ENCODE results near the gene PTPRT. TPM values are rescaled to one million over a fixed set of nuclear protein-coding genes. Genes with fewer than 3 reads are reported as not detected.

The PTPRT gene
- total RNA-seq, 1 experiment from 2014 or later: not detected

- TF ChIP-seq TCF7L2 (IDR thresholded peaks at IDR 0.05; ENCODE audit: low read depth, low read length): no peak
- TF ChIP-seq POLR2AphosphoS5 (IDR thresholded peaks at IDR 0.05; ENCODE audit: low read depth, low read length): no peak
- no peak for TF ChIP-seq REST (IDR thresholded peaks at IDR 0.05; ENCODE audit: insufficient read depth in 1 of 2, low read depth in 2 of 2, low read length in 1 of 2)
- TF ChIP-seq SIN3A (IDR thresholded peaks at IDR 0.05; ENCODE audit: borderline replicate concordance, insufficient read depth, low read depth, low read length): no peak
- TF ChIP-seq CTCF (IDR thresholded peaks at IDR 0.05): no peak
- H3K4me3 ChIP-seq (ENCODE audit: low read depth in 2 of 2, low read length in 2 of 2): no peak overlapping the region
- no peaks in the 10 kb centered on the region for H3K9me3 ChIP-seq (ENCODE audit: control insufficient read depth, insufficient read depth, low read depth, low read length)
- no peaks in the 10 kb centered on the region for H3K36me3 ChIP-seq (ENCODE audit: control insufficient read depth, insufficient read depth, low read length)
- ATAC-seq: no peak
- POLR2A ChIA-PET: no interaction called here
- no peak overlapping the region for H3K27ac ChIP-seq (ENCODE audit: low read length)
- no peaks in the 10 kb centered on the region for H3K27me3 ChIP-seq (ENCODE audit: control insufficient read depth, insufficient read depth, low read length)
- intact Hi-C loops (cut with micrococcal nuclease; ENCODE audit: unreplicated experiment): no loop called here
- BruUV-seq (replicated peaks): no TSS peak
- no peaks in the 10 kb centered on the region for H3K4me1 ChIP-seq (ENCODE audit: control insufficient read depth, insufficient read depth, low read length)
- CTCF ChIA-PET: no interaction called here
- no peak for DNase-seq (ENCODE audit: low read depth, low spot score)
- in situ Hi-C loops (cut with HindIII; ENCODE audit: low pct_unique_long_range_greater_than_20kb, low sequenced_read_pairs): no loop called here
Observed at GRCh38 chr20:42611423-42611822, 578.3 kb downstream of the PTPRT start.

GRCh38 chr20:42610070-42610469 is 579.6 kb downstream of the PTPRT start:
- intact Hi-C loops (cut with micrococcal nuclease; ENCODE audit: unreplicated experiment): no loop called here
- H3K27ac ChIP-seq (ENCODE audit: low read length): no peak overlapping the region
- TF ChIP-seq POLR2AphosphoS5 (IDR thresholded peaks at IDR 0.05; ENCODE audit: low read depth, low read length): no peak
- no peak for TF ChIP-seq CTCF (IDR thresholded peaks at IDR 0.05)
- no peaks in the 10 kb centered on the region for H3K4me1 ChIP-seq (ENCODE audit: control insufficient read depth, insufficient read depth, low read length)
- H3K9me3 ChIP-seq (ENCODE audit: control insufficient read depth, insufficient read depth, low read depth, low read length): no peaks in the 10 kb centered on the region
- no peaks in the 10 kb centered on the region for H3K36me3 ChIP-seq (ENCODE audit: control insufficient read depth, insufficient read depth, low read length)
- in situ Hi-C loops (cut with HindIII; ENCODE audit: low pct_unique_long_range_greater_than_20kb, low sequenced_read_pairs): no loop called here
- ATAC-seq: no peak
- POLR2A ChIA-PET: no interaction called here
- CTCF ChIA-PET: no interaction called here
- H3K4me3 ChIP-seq (ENCODE audit: low read depth in 2 of 2, low read length in 2 of 2): no peak overlapping the region
- no peaks in the 10 kb centered on the region for H3K27me3 ChIP-seq (ENCODE audit: control insufficient read depth, insufficient read depth, low read length)
- no TSS peak for BruUV-seq (replicated peaks)
- no peak for DNase-seq (ENCODE audit: low read depth, low spot score)

- POLR2A ChIA-PET: no interaction called here
- ATAC-seq (no peak), DNase-seq (ENCODE audit: low read depth, low spot score) (no peak)
- no peaks in the 10 kb centered on the region for H3K36me3 ChIP-seq (ENCODE audit: control insufficient read depth, insufficient read depth, low read length)
- TF ChIP-seq POLR2AphosphoS5 (IDR thresholded peaks at IDR 0.05; ENCODE audit: low read depth, low read length) (no peak), CTCF (IDR thresholded peaks at IDR 0.05) (no peak)
- H3K4me3 ChIP-seq (ENCODE audit: low read depth in 2 of 2, low read length in 2 of 2): no peak overlapping the region
- H3K9me3 ChIP-seq (ENCODE audit: control insufficient read depth, insufficient read depth, low read depth, low read length): no peaks in the 10 kb centered on the region
- H3K27ac ChIP-seq (ENCODE audit: low read length): no peak overlapping the region
- H3K4me1 ChIP-seq (ENCODE audit: control insufficient read depth, insufficient read depth, low read length): no peaks in the 10 kb centered on the region
- in situ Hi-C loops (cut with HindIII; ENCODE audit: low pct_unique_long_range_greater_than_20kb, low sequenced_read_pairs): no loop called here
- intact Hi-C loops (cut with micrococcal nuclease; ENCODE audit: unreplicated experiment): no loop called here
- BruUV-seq (replicated peaks): no TSS peak
- CTCF ChIA-PET: no interaction called here
- no peaks in the 10 kb centered on the region for H3K27me3 ChIP-seq (ENCODE audit: control insufficient read depth, insufficient read depth, low read length)
Observed at GRCh38 chr20:42609618-42610017, 580.1 kb downstream of the PTPRT start.

All from Panc1 (cell line).